MM.1S (cell line): Measurements from ENCODE around the gene METTL9.

Source experiments
- EZH2 ChIP-seq: fragments of 300-600 bp; sonication (generic); optimal IDR thresholded peaks from 2 replicates; pipeline ENCODE3; 2017; ENCODE audit warnings: low read depth, mild to moderate bottlenecking, antibody characterized with exemption, low read length, mixed read lengths
- EZH2phosphoT487 ChIP-seq: fragments of 300-600 bp; sonication (generic); IDR thresholded peaks from 2 replicates; pipeline ENCODE4 v1.6.1; 2018; ENCODE audit warnings: antibody characterized with exemption, low read length
- TF ChIP-seq, protein P1 (sequence below): fragments of 300-600 bp; sonication (generic); IDR thresholded peaks from 2 replicates; pipeline ENCODE4 v1.5.1; 2016; ENCODE audit warnings: antibody characterized with exemption, low read length, mixed read lengths

GRCh38 chr16:21610006-21610544, 10.7 kb downstream of the METTL9 start:
- TF ChIP-seq, protein P1, sequence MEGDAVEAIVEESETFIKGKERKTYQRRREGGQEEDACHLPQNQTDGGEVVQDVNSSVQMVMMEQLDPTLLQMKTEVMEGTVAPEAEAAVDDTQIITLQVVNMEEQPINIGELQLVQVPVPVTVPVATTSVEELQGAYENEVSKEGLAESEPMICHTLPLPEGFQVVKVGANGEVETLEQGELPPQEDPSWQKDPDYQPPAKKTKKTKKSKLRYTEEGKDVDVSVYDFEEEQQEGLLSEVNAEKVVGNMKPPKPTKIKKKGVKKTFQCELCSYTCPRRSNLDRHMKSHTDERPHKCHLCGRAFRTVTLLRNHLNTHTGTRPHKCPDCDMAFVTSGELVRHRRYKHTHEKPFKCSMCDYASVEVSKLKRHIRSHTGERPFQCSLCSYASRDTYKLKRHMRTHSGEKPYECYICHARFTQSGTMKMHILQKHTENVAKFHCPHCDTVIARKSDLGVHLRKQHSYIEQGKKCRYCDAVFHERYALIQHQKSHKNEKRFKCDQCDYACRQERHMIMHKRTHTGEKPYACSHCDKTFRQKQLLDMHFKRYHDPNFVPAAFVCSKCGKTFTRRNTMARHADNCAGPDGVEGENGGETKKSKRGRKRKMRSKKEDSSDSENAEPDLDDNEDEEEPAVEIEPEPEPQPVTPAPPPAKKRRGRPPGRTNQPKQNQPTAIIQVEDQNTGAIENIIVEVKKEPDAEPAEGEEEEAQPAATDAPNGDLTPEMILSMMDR, result no peak
- no peak for TF ChIP-seq EZH2phosphoT487
- no peak for TF ChIP-seq EZH2
